ENCODE results near the gene TENT5A. TPM values are rescaled to one million over a fixed set of nuclear protein-coding genes. Genes with fewer than 3 reads are reported as not detected.

TENT5A gene
- total and polyA plus RNA-seq, 2 donors (not counting 3 experiments of a cell fraction or from before 2014, with no cell fraction given): 0.26 to 1.2 TPM

DNA sequence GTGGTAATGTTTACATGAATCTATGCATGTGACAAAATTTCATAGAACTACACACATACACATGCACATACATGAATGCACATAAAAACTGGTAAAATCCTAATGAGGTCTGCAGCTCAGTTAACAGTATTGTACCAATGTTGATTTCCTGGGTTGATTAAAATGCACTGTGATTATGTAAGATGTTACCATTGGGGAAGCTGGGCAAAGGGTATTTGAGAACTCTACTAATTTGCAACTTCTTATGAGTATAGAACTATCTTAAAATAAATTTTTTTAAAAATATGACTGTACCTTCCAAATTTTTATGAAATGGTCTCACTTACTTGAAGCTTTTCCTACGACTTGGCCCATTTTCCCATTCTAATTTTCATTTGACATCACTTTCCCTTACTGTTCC, 43.4 kb upstream of the TENT5A start:
- DNase-seq (ENCODE audit: low read depth, low spot score) (no peak), FAIRE-seq (no peak)
- POLR2A ChIA-PET: no interaction called here
- no TSS peak for BruUV-seq (replicated peaks)
- no peaks in the 10 kb centered on the region for H3K36me3 ChIP-seq (ENCODE audit: control insufficient read depth in 2 of 2, extremely low read depth in 1 of 2, insufficient read depth in 2 of 2, low read length in 2 of 2)
- no peak overlapping the region for H3K9ac ChIP-seq (replicated peaks; ENCODE audit: extremely low read depth, insufficient read depth, low read length)
- intact Hi-C loops (cut with micrococcal nuclease) (no loop called here), dilution Hi-C loops (cut with MboI; ENCODE audit: extremely low pct_ligation_motif_present, low sequenced_read_pairs) (no loop called here)
- H3K4me2 ChIP-seq (ENCODE audit: insufficient read depth, low read length): no peak overlapping the region
- CTCF ChIA-PET: no interaction called here
- H4K20me1 ChIP-seq (replicated peaks; ENCODE audit: control insufficient read depth, extremely low read depth, insufficient read depth, low read length): no peaks in the 10 kb centered on the region
- H3K79me2 ChIP-seq (ENCODE audit: control insufficient read depth, insufficient read depth, low read length): no peaks in the 10 kb centered on the region
- H3K9me3 ChIP-seq (replicated peaks; ENCODE audit: control insufficient read depth, insufficient read depth, low read length): no peaks in the 10 kb centered on the region
- no peaks in the 10 kb centered on the region for H3K9me1 ChIP-seq (replicated peaks; ENCODE audit: control insufficient read depth, extremely low read depth, insufficient read depth, low read length)
- H3K4me3 ChIP-seq (replicated peaks in 1 of 3; ENCODE audit: insufficient read depth in 1 of 3, low read depth in 1 of 3, low read length in 3 of 3): no peak overlapping the region
- peaks cover 24% of the 10 kb centered on the region for H3K4me1 ChIP-seq (ENCODE audit: control insufficient read depth, extremely low read depth, insufficient read depth, low read length)
- no peak overlapping the region for H3K27ac ChIP-seq (ENCODE audit: insufficient read depth, low read depth, low read length)
- TF ChIP-seq POLR2A (IDR thresholded peaks at IDR 0.05; ENCODE audit: low read depth, low read length) (no peak), EZH2 (IDR thresholded peaks at IDR 0.05; ENCODE audit: borderline replicate concordance, low read depth, low read length, severe bottlenecking) (no peak), JUN (IDR thresholded peaks at IDR 0.05; ENCODE audit: borderline replicate concordance, insufficient read depth, insufficient read length, low read depth) (no peak), FOS (IDR thresholded peaks at IDR 0.05; ENCODE audit: borderline replicate concordance, insufficient read depth, low read length) (no peak), MAX (IDR thresholded peaks at IDR 0.05; ENCODE audit: insufficient read depth, insufficient read length) (no peak), GATA2 (IDR thresholded peaks at IDR 0.05; ENCODE audit: insufficient read depth, insufficient read length, low read depth, low read length) (no peak), MYC (IDR thresholded peaks at IDR 0.05; ENCODE audit: low read depth, low read length) (no peak)
- TF ChIP-seq, protein P1, sequence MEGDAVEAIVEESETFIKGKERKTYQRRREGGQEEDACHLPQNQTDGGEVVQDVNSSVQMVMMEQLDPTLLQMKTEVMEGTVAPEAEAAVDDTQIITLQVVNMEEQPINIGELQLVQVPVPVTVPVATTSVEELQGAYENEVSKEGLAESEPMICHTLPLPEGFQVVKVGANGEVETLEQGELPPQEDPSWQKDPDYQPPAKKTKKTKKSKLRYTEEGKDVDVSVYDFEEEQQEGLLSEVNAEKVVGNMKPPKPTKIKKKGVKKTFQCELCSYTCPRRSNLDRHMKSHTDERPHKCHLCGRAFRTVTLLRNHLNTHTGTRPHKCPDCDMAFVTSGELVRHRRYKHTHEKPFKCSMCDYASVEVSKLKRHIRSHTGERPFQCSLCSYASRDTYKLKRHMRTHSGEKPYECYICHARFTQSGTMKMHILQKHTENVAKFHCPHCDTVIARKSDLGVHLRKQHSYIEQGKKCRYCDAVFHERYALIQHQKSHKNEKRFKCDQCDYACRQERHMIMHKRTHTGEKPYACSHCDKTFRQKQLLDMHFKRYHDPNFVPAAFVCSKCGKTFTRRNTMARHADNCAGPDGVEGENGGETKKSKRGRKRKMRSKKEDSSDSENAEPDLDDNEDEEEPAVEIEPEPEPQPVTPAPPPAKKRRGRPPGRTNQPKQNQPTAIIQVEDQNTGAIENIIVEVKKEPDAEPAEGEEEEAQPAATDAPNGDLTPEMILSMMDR (IDR thresholded peaks at IDR 0.05; ENCODE audit: extremely low read depth in 1 of 2, insufficient read depth in 1 of 2, low read depth in 1 of 2, low read length in 2 of 2): no peak
- no peak overlapping the region for H2AFZ ChIP-seq (ENCODE audit: low read depth, low read length)
- H3K27me3 ChIP-seq (ENCODE audit: control insufficient read depth in 2 of 2, insufficient read depth in 2 of 2, low read length in 2 of 2): no peaks in the 10 kb centered on the region
